Measurements from ENCODE around the gene WDR73. TPM values are rescaled to one million over a fixed set of nuclear protein-coding genes. Genes with fewer than 3 reads are reported as not detected.

The WDR73 gene
- total and polyA plus RNA-seq, 2 of the 8 experiments (the other 6 are each of a cell fraction or from before 2014, with no cell fraction given), result 22.7 to 23.1 TPM

DNA sequence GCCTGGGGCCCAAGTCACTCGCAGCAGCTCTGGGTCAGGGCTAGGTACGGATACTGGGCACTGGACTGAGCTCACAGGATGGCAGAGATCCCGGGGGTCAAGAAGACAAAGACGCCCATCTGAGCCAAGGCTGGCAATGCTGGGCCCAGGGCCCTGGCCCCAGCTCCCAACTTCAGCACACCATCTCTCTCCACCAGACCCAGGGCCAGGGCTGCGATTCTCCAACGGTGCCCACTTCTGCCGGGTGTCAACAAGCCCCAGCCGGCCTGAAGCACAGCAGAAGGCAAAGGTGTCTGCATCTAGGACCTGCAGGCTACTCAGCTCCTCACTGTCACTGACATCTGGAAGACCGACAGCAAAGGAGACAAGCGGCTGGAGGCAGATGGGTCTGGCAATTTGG is 8.6 kb downstream of the WDR73 start:
- Histone ChIP-seq H2BK20ac (ENCODE audit: low read length) (no peak overlapping the region), H2BK12ac (ENCODE audit: low read depth, low read length) (no peak overlapping the region), H3K14ac (ENCODE audit: insufficient read length) (no peak overlapping the region), H3K4me1 (replicated peaks in 1 of 4; ENCODE audit: control insufficient read depth in 3 of 4, insufficient read depth in 4 of 4, low read length in 3 of 4) (no peaks in the 10 kb centered on the region), H3K4ac (replicated peaks; ENCODE audit: insufficient read length, low read depth, low read length) (no peak overlapping the region), H4K5ac (ENCODE audit: insufficient read length, low read depth, low read length) (no peak overlapping the region), H4K91ac (replicated peaks; ENCODE audit: insufficient read length, low read length) (no peak overlapping the region), H4K8ac (ENCODE audit: extremely low read depth, insufficient read depth, low read length) (no peak overlapping the region), H2BK120ac (replicated peaks; ENCODE audit: low read depth, low read length) (no peak overlapping the region), H3K27me3 (replicated peaks in 1 of 4; ENCODE audit: control insufficient read depth in 3 of 4, extremely low read depth in 1 of 4, insufficient read depth in 3 of 4, low read length in 3 of 4) (no peaks in the 10 kb centered on the region), H4K20me1 (replicated peaks in 1 of 2; ENCODE audit: control insufficient read depth in 1 of 2, insufficient read depth in 2 of 2, low read length in 2 of 2) (peaks cover 4 to 7% of the 10 kb centered on the region in 2 experiments), H3K27ac (ENCODE audit: low read depth, low read length) (no peak overlapping the region), H3K79me2 (ENCODE audit: control insufficient read depth in 1 of 2, insufficient read depth in 2 of 2, low read length in 2 of 2) (no peaks in the 10 kb centered on the region), H3K9me3 (ENCODE audit: insufficient read depth in 2 of 2, low read depth in 1 of 2, low read length in 1 of 2) (no peaks in the 10 kb centered on the region), H2BK15ac (ENCODE audit: low read length) (no peak overlapping the region), H2AK5ac (ENCODE audit: low read depth, low read length) (no peak overlapping the region), H3K79me1 (ENCODE audit: low read depth, low read length) (no peaks in the 10 kb centered on the region; the same call in 1 of the 2 replicates), H3K18ac (ENCODE audit: extremely low read depth, low read length) (no peak overlapping the region), H3K23me2 (ENCODE audit: low read depth, low read length) (no peaks in the 10 kb centered on the region), H3K23ac (ENCODE audit: insufficient read length) (no peak overlapping the region), H2BK5ac (ENCODE audit: low read depth, low read length) (no peak overlapping the region), H2AFZ (ENCODE audit: low read length) (no peak overlapping the region), H3K4me2 (ENCODE audit: insufficient read depth in 1 of 2, low read depth in 2 of 2, low read length in 2 of 2) (no peak overlapping the region), H3K9ac (replicated peaks in 1 of 4; ENCODE audit: extremely low read depth in 1 of 4, low read depth in 3 of 4, low read length in 3 of 4) (no peak overlapping the region), H3K4me3 (ENCODE audit: extremely low read depth in 1 of 4, insufficient read depth in 2 of 4, low read depth in 3 of 4, low read length in 4 of 4) (no peak overlapping the region), H3K36me3 (ENCODE audit: control insufficient read depth in 2 of 4, insufficient read depth in 4 of 4, low read length in 3 of 4) (peaks cover 31 to 70% (median 63%) of the 10 kb centered on the region in 4 experiments), H3K56ac (replicated peaks; ENCODE audit: insufficient read length, low read depth, low read length) (no peak overlapping the region)
- ChIA-PET CTCF (ENCODE audit: partially characterized antibody) (interaction anchor here (0.7 to 1.2 kb wide), 2 partner anchors 58 to 283 kb away, joined by 3 read pairs; no protein-coding TSS in a partner anchor), POLR2A (ENCODE audit: partially characterized antibody) (interaction anchor here (0.6 to 4.6 kb wide), 7 partner anchors 8 to 228 kb away, joined by 3 to 38 read pairs (median 4); partner anchors contain the start of genes WDR73 and ZSCAN2)
- FAIRE-seq (no peak), DNase-seq (ENCODE audit: low read depth in 1 of 2, low spot score in 2 of 2) (no peak)
- 98% methylated on average over 10 of the region's 10 CpGs; no CpG with 5 or more reads in 1 of the 2 experiments for WGBS, 2 experiments (ENCODE audit: extremely low coverage in 1 of 2, insufficient coverage in 1 of 2, insufficient read length in 1 of 2, insufficient replicate concordance in 2 of 2, low coverage in 1 of 2, low lambda C conversion rate in 2 of 2, missing lambda C conversion rate in 1 of 2)
- TF ChIP-seq POU5F1 (IDR thresholded peaks at IDR 0.05; ENCODE audit: low read depth, low read length) (no peak), SP1 (IDR thresholded peaks at IDR 0.05; ENCODE audit: low read depth, low read length) (no peak), RFX5 (IDR thresholded peaks at IDR 0.05; ENCODE audit: borderline replicate concordance, low read depth, low read length) (no peak), NRF1 (IDR thresholded peaks at IDR 0.05; ENCODE audit: low read depth, low read length) (no peak), CBX8 (IDR thresholded peaks at IDR 0.05; ENCODE audit: borderline replicate concordance, low read depth, low read length) (no peak)
- TF ChIP-seq, protein P1, sequence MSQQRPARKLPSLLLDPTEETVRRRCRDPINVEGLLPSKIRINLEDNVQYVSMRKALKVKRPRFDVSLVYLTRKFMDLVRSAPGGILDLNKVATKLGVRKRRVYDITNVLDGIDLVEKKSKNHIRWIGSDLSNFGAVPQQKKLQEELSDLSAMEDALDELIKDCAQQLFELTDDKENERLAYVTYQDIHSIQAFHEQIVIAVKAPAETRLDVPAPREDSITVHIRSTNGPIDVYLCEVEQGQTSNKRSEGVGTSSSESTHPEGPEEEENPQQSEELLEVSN (IDR thresholded peaks at IDR 0.05), result no peak
- TF ChIP-seq, protein P2, sequence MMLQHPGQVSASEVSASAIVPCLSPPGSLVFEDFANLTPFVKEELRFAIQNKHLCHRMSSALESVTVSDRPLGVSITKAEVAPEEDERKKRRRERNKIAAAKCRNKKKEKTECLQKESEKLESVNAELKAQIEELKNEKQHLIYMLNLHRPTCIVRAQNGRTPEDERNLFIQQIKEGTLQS (IDR thresholded peaks at IDR 0.05; ENCODE audit: insufficient read depth, low read depth, low read length), result no peak
